Caco-2 (cell line): ENCODE measurements around the gene RNU2-1. TPM values are rescaled to one million over a fixed set of nuclear protein-coding genes. Genes with fewer than 3 reads are reported as not detected.

Experiments used
- BruUV-seq: library from RNA; stranded (reverse); fragments of 400-500 nt; replicated peaks from 2 replicates; lab custom pipeline; 2021; lab: Mats Ljungman, UMichigan
- CTCF ChIA-PET: fragments of 300-600 bp; sonication (Branson Sonifier 250); formaldehyde crosslinking; loops from one replicate; lab custom pipeline; 2022; ENCODE audit warnings: antibody characterized with exemption; lab: Charles Lee
- POLR2A ChIA-PET: fragments of 300-600 bp; sonication (Branson Sonifier 250); formaldehyde crosslinking; loops from one replicate; lab custom pipeline; 2022; ENCODE audit warnings: antibody characterized with exemption; lab: Charles Lee
- DNase-seq, 2 experiments: peaks; one replicate each; pipeline versions ENCODE4 v3.0.0 to v3.0.0-alpha.2; 2020 to 2022
- H3K27me3 ChIP-seq: replicated peaks from 2 replicates; pipeline ENCODE4 v1.6.0; 2011; ENCODE audit warnings: low read length; ENCODE audit not compliant: control insufficient read depth, insufficient read depth
- H3K36me3 ChIP-seq: 2 replicates; pipeline ENCODE4 v1.5.1; 2011; ENCODE audit warnings: low read length; ENCODE audit not compliant: control insufficient read depth, insufficient read depth
- H3K4me1 ChIP-seq: fragments of 250-450 bp; sonication (Bioruptor Pico); 2 replicates; pipeline ENCODE4 v1.5.1; 2020; ENCODE audit warnings: mild to moderate bottlenecking
- H3K4me3 ChIP-seq: 2 replicates; pipeline ENCODE4 v1.5.1; 2011; ENCODE audit warnings: low read depth, mild to moderate bottlenecking, control low read depth, low read length
- H3K9me3 ChIP-seq: fragments of 250-450 bp; sonication (Bioruptor Pico); 2 replicates; pipeline ENCODE4 v1.5.1; 2020; ENCODE audit warnings: mild to moderate bottlenecking, moderate library complexity
- H3K27ac Mint-ChIP-seq: one replicate; pipeline ENCODE4 v1.8.0; 2022; ENCODE audit warnings: mixed read lengths; ENCODE audit not compliant: unreplicated experiment
- H3K27me3 Mint-ChIP-seq: one replicate; pipeline ENCODE4 v1.8.0; 2022; ENCODE audit warnings: mixed read lengths; ENCODE audit not compliant: insufficient read depth, unreplicated experiment
- H3K36me3 Mint-ChIP-seq: one replicate; pipeline ENCODE4 v1.8.0; 2022; ENCODE audit warnings: mild to moderate bottlenecking, mixed read lengths; ENCODE audit not compliant: insufficient read depth, unreplicated experiment
- H3K4me1 Mint-ChIP-seq: one replicate; pipeline ENCODE4 v1.8.0; 2022; ENCODE audit warnings: low read depth, mixed read lengths; ENCODE audit not compliant: unreplicated experiment
- H3K4me3 Mint-ChIP-seq: one replicate; pipeline ENCODE4 v1.8.0; 2022; ENCODE audit warnings: mild to moderate bottlenecking, moderate library complexity, mixed read lengths; ENCODE audit not compliant: unreplicated experiment
- H3K9me3 Mint-ChIP-seq: one replicate; pipeline ENCODE4 v1.8.0; 2022; ENCODE audit warnings: mixed read lengths; ENCODE audit not compliant: unreplicated experiment
- CTCF ChIP-seq, 2 experiments: fragments of 200-600 bp in 1 of 2; IDR thresholded peaks; 1 replicate in 1 of 2; 2 replicates in 1 of 2; pipeline versions ENCODE4 v1.5.1 to v1.8.0; 2011 to 2022; ENCODE audit warnings: antibody characterized with exemption in 1 of 2, control low read depth in 1 of 2, inconsistent platforms in 1 of 2, low read depth in 1 of 2, low read length in 1 of 2, mild to moderate bottlenecking in 1 of 2, moderate library complexity in 1 of 2; ENCODE audit not compliant: insufficient read depth in 1 of 2, severe bottlenecking in 1 of 2, unreplicated experiment in 1 of 2
- intact Hi-C: fragments of 100-400 bp; cut with micrococcal nuclease; formaldehyde crosslinking; loops from one replicate; pipeline ENCODE4 v1.10.0; 2022; ENCODE audit not compliant: unreplicated experiment
- total RNA-seq: library from RNA; stranded (reverse); gene quantifications from 2 replicates; pipeline ENCODE4 v1.2.3, GENCODE V29; 2022

Gene RNU2-1
- total RNA-seq, 1 experiment from 2014 or later = 4,542 TPM

- intact Hi-C loops = no loop called here
- Mint-ChIP-seq H3K4me1 (peaks cover 9% of the 10 kb centered on the region), H3K36me3 (peaks cover 5% of the 10 kb centered on the region), H3K27me3 (no peaks in the 10 kb centered on the region), H3K4me3 (no peak overlapping the region), H3K9me3 (no peaks in the 10 kb centered on the region), H3K27ac (no peak overlapping the region)
- POLR2A ChIA-PET = interaction anchor here (0.6 kb wide), 1 partner anchor 99 kb away, joined by 3 read pairs; no protein-coding TSS in a partner anchor
- Histone ChIP-seq H3K36me3 (peaks cover 2% of the 10 kb centered on the region), H3K9me3 (no peaks in the 10 kb centered on the region), H3K27me3 (no peaks in the 10 kb centered on the region), H3K4me3 (no peak overlapping the region), H3K4me1 (peaks cover 26% of the 10 kb centered on the region)
- CTCF ChIA-PET = interaction anchor here (0.6 to 0.7 kb wide), 3 partner anchors 17 to 93 kb away, joined by 3 to 5 read pairs (median 3); no protein-coding TSS in a partner anchor
- peak; percentile 13 to 67 for DNase-seq
- peak in 1 of 2 experiments; percentile 30 for TF ChIP-seq CTCF (IDR thresholded peaks at IDR 0.05; ENCODE audit: insufficient read depth in 1 of 2, low read depth in 1 of 2, low read length in 1 of 2, severe bottlenecking in 1 of 2, unreplicated experiment in 1 of 2)
- no TSS peak for BruUV-seq
Measured at GRCh38 chr17:43216762-43217613, 16.8 kb downstream of the RNU2-1 start.

- Histone ChIP-seq H3K27me3 (no peaks in the 10 kb centered on the region), H3K4me3 (no peak overlapping the region), H3K9me3 (no peaks in the 10 kb centered on the region), H3K36me3 (peaks cover 2% of the 10 kb centered on the region), H3K4me1 (peaks cover 26% of the 10 kb centered on the region)
- H3K36me3 Mint-ChIP-seq = peaks cover 11% of the 10 kb centered on the region
- TF ChIP-seq CTCF (IDR thresholded peaks at IDR 0.05; ENCODE audit: insufficient read depth in 1 of 2, low read depth in 1 of 2, low read length in 1 of 2, severe bottlenecking in 1 of 2, unreplicated experiment in 1 of 2) = no peak
- ChIA-PET CTCF (no interaction called here), POLR2A (interaction anchor here (0.6 kb wide), 1 partner anchor 32 kb away, joined by 4 read pairs; no protein-coding TSS in a partner anchor)
- intact Hi-C loops = no loop called here
- no peaks in the 10 kb centered on the region for H3K27me3 Mint-ChIP-seq
- peaks cover 10% of the 10 kb centered on the region for H3K4me1 Mint-ChIP-seq
- no peak overlapping the region for H3K4me3 Mint-ChIP-seq
- H3K9me3 Mint-ChIP-seq = no peaks in the 10 kb centered on the region
- no peak for DNase-seq
- H3K27ac Mint-ChIP-seq = no peak overlapping the region
- BruUV-seq = no TSS peak
Measured at GRCh38 chr17:43216369-43216761, 17.4 kb downstream of the RNU2-1 start.

- ChIA-PET POLR2A (no interaction called here), CTCF (interaction anchor here (0.6 kb wide), 1 partner anchor 28 kb away, joined by 3 read pairs; no protein-coding TSS in a partner anchor)
- Mint-ChIP-seq H3K27me3 (no peaks in the 10 kb centered on the region), H3K4me3 (no peak overlapping the region), H3K4me1 (peaks cover 10% of the 10 kb centered on the region), H3K9me3 (no peaks in the 10 kb centered on the region), H3K36me3 (peaks cover 11% of the 10 kb centered on the region), H3K27ac (no peak overlapping the region)
- TF ChIP-seq CTCF (IDR thresholded peaks at IDR 0.05; ENCODE audit: insufficient read depth in 1 of 2, low read depth in 1 of 2, low read length in 1 of 2, severe bottlenecking in 1 of 2, unreplicated experiment in 1 of 2) = no peak
- Histone ChIP-seq H3K4me3 (no peak overlapping the region), H3K27me3 (no peaks in the 10 kb centered on the region), H3K9me3 (no peaks in the 10 kb centered on the region), H3K36me3 (peaks cover 2% of the 10 kb centered on the region), H3K4me1 (peaks cover 26% of the 10 kb centered on the region)
- DNase-seq = no peak
- intact Hi-C loops = no loop called here
- no TSS peak for BruUV-seq
Measured at GRCh38 chr17:43215341-43215740, 18.4 kb downstream of the RNU2-1 start.
